Dermis blood vessel endothelial cell (primary cell): Measurements from ENCODE around the gene MUSTN1. TPM values are rescaled to one million over a fixed set of nuclear protein-coding genes. Genes with fewer than 3 reads are reported as not detected.

Experiments used
- DNase-seq: peaks from one replicate; pipeline ENCODE4 v3.0.0; 2010
- total RNA-seq: library from RNA; depleted of rRNA; stranded (reverse); fragments of >200 nt; gene quantifications from 2 replicates; pipeline ENCODE4 v1.2.3, GENCODE V29; 2014

The MUSTN1 gene
- total RNA-seq, 1 donor from 2014 or later: not detected

- DNase-seq: peak; percentile 65
Observed at GRCh38 chr3:52851348-52851747, 16.5 kb upstream of the MUSTN1 start.

- no peak for DNase-seq
Observed at GRCh38 chr3:52849656-52850055, 14.8 kb upstream of the MUSTN1 start.

GRCh38 chr3:52848617-52849016, 13.8 kb upstream of the MUSTN1 start:
- peak; percentile 14 for DNase-seq

- DNase-seq: no peak
Observed at GRCh38 chr3:52847726-52848125, 12.9 kb upstream of the MUSTN1 start.

DNA sequence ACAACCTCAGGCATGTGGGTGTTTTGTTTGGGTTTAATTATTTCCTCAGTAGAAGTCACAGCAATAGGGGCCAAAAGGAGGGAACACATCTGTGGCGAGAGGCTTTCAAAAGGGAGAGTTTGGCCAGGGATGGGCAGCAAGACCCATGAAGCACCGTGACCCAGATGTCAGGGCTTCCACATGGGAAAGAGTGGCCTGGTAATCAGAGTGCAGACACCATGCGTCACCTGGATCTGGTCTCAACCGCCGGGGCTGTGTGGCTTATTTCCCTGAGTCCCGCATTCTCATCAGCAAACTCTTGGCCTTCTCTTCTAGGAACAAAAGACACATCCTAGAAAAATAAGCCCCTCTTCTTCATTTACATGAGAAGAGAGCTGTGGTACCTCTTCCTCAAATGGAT, 12.4 kb upstream of the MUSTN1 start:
- DNase-seq: no peak

DNA sequence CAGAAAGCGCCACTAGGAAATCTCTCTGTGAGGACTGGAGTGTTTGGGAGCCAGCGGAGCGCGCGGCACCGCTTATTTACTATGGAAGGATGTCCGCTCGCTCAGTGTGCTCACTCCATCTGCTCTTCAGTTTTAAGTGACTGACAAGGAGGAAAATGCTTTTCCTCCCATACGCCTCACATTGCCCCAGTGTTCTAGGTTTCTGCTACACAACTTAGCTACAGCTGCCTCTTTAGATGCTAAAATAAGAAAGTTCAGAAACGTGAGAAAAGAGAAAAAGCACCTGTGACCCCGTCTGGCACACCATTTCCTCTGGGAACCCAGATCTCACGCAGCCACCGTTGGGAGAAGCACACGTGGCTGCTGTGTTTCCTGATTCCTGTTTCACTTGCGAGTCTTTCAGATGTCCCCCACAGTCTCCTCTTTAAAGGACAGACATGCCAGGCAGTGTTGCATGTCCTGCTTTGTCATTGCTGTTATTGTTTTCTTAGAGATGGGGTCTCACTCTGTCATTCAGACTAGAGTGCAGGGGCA, 11.7 kb upstream of the MUSTN1 start:
- DNase-seq: peak; percentile 20

DNA sequence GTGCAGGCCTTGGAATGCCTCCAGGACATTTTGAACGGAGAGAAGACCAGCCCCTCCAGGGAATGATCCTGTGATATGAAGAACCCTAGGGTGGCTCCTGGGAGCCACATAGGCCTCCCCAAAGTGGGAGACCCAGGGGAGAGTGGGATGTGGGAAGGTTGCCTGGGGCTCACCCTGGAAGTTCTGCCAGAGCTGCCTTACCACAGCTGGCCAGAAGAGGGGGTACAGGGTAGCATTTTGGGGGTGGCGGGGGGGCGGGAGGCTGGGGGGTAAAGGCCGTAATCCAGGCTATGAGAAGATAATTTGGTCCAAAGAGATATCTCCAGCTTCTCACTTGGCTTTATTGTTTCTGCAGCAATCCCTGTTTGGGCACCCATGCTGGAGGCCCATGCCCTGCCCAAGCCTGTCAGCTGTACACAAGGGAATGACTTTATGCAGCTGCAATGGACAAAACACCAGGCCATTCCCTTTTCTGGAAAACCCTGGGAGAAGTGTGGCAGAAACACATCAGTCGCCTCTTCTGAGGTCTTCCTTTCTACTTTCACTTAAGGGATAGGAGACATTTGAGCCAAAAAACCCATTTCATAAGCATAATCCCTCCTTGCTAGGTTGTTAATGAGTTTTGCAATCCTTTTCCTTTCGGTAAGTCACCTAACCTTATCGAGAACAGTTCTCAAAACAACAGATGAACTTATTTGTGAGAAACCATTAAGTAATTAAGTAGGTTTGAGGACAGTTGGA, 11.0 kb upstream of the MUSTN1 start:
- peak; percentile 32 for DNase-seq

DNA sequence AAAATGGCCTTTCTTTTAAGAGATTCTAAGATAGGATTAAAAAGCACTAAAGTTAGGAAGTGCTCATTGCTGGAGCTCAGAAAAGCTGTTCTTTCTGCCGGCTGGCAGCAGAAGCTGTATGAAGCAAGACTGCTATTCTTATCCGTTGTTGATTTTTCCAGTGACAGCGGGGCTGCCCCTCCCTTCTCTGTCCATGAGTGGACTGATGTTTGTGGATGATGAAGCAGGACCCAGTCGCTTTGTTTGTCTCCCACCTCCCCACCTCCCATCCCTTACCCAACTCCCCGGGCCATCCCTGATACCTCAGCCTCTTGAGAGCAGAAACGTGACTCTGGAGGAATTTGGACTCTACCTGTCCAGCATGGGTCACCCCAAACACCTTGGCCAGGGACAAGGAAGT, 10.3 kb upstream of the MUSTN1 start:
- DNase-seq: peak; percentile 15

DNA sequence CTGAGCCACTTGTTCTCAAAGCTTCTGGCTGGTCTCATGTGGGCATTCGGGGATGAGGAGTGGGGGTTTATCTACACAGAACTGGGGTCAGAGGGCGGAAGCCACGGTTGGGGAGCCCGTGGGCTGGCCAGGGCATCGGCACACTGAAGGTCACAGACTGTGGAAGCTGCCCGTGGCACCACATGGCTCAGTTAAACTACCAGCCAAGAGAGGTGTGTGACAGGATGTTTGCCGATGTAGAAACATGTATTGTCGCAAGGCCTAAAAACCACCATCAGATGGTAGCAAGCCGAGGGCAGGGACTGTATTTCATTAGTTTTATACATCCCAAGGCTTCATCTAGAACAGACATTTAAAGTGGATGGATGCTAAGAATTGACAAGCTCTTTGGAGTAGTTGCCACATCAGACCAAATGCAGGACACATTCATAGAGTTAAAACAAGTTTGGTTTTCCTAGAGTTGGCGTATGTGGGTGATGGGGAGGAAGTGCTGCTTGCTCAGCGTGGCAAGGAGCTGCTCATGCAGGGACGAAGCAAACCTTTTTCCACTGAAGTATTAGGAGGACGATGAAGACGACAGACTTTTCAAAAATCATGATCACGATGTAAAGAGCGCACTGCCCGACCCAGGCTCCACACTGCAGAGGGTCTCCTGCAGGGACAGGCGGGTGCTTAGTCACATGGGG, 9.6 kb upstream of the MUSTN1 start:
- DNase-seq: no peak

- no peak for DNase-seq
Observed at GRCh38 chr3:52843881-52844280, 9.1 kb upstream of the MUSTN1 start.

DNA sequence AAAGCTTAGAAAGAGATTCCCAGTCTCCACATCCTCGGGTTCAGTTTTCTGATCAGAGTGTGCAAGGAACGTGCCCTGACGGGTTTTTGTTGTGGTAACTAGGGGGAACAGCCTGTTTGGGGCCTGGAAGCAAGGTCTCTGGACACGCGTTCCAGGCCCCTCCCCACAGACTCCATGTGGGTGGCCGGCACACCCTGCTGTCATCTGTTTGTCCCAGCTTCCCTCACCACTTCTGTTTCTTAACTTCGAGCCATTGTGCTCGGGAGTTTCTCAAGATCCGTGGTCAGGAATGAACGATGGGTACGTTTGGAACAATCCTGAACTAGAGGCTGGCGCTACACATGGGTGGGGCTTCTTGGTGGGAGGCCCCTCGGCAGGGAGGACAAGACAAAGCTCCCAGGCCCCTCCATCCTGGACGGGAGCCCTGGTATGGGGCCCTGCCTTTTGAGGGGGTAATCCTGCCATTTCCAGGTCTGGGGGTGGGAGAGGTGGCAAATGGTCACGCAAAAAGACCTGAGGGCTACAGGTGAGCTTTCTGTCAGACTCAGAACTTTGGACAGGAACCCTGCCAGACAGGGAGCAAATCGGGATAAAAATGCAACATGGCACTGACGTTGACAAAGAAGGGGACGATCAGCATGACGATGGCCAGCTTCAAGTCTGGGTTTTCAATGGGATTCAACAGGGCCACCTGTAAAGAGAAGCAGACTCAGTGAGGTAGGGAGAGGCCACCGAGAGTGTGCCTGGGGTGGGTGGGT, 8.5 kb upstream of the MUSTN1 start:
- DNase-seq: no peak

GRCh38 chr3:52842424-52842823, 7.6 kb upstream of the MUSTN1 start:
- DNase-seq: no peak

- no peak for DNase-seq
Observed at GRCh38 chr3:52841981-52842340, 7.1 kb upstream of the MUSTN1 start.

DNA sequence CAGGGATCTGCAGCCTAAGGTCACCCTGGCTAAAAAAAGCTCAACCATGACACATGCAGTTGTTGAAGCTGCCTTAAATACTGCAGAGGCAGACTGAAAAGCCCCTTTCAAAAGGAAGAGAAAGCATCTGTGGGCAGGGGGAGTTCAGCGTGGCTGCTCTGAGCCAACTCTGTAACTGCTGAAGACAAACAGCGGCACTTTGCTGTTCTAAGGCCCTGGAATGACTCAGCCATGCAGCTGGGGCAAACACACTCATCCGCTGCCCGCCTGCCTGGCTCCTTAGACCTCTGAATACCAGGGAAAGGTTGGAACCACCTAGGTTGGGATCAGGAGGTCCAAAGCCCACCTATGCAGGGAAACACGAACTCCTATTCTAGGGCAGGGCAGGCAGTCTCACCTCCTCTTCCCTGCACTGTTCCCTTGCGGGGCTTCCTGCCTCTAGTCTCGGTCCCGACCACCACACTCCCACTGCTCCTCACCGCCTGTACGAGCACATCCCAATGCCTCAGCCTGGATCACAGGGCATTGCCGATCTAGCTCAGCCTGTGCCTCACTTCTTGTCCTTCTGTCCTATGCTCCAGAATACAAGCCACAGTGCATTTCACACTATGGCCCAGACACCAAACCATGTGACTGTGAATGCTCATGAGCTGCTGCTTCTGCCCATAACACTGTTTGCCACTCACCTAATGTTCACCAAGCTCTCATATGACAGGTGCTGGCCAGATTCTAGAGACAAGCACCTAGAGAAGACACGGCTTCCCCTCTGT, 6.6 kb upstream of the MUSTN1 start:
- DNase-seq: no peak

GRCh38 chr3:52839892-52840545, 5.2 kb upstream of the MUSTN1 start:
- no peak for DNase-seq

- DNase-seq: no peak
Observed at GRCh38 chr3:52839268-52839575, 4.4 kb upstream of the MUSTN1 start.

- DNase-seq: no peak
Observed at GRCh38 chr3:52838561-52839267, 3.9 kb upstream of the MUSTN1 start.

DNA sequence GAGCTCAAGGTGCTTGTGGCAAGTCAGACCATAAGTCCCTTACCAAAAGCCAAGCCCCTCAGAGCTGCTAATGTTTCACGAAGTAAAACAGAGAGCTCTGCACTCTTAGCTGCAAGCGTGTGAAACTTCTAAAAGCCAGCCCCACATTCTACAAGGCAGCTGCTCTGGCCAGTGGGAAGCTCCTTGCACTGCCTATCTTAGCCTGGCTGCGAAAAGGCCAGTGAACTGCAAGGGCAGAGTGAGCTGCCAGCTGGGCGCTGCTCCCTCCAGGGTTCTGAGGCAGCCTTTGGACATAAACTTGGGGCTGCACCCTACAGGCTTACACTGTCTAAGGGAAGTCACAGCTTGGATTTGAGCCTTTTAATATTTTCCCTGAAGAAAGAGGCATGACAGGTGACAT, 2.2 kb upstream of the MUSTN1 start:
- DNase-seq: no peak

GRCh38 chr3:52836471-52836845, 1.6 kb upstream of the MUSTN1 start:
- DNase-seq: no peak

DNA sequence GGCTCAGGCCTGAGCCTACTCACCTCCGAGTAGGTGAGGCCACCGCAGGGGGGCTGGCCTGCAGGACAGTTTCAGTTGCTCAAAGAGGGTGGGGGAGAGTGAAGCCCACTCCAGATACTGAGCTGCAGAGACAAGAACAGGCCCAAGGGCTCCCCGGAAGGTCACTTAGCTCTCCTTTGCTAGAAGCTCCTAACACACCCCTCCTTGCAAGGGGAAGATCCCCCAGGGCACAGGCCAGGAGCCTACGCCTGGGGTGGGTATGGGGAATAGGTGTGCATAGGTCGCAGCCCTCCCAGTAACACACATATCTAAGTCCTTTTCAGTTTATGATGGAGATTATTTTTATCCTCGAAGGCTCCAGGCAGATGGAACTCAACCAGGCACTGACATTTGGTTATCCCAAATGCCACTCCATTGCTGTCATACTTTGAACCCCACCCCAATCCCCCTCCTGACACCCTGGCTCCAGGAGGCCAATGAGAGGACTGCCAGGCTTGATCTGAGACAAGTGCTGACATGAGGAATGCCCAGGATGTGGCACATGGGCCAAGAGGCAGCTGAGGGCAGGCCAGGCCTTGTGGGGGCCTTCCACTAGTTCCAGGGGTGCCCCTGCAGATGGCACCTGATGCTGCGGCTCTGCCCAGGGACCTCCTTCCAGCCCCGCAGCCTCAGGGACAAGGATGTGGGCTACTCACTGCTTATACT, 1.1 kb upstream of the MUSTN1 start:
- DNase-seq: no peak

DNA sequence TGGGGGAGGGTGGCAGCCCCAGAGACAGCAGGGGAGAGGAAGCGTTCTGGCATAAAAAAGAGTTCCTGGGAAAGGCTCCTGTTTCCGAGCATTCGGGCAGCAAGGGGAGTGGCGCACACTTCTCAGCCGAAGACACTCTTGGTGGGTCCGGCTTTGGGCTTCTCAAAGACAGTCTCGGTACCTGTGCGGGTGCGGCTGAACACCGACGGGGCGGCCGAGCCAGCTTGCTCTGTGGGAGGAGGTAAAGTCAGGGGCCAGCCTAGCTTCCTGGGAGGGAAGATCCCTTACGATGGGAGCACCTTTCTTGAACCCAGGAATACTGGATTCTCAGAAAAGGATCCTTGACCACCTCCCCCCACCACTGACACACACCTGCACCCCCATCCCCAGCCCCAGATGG, 1.6 kb downstream of the MUSTN1 start:
- DNase-seq: no peak
